ENCODE data around the gene SPTSSA.
"Not testable (repeated sequence)": the region's sequence is repeated elsewhere in the genome, so short reads cannot be mapped to it uniquely, and the experiment has no call there.

The SPTSSA gene

GRCh38 chr14:34462132-34462893 lies at the start of gene SPTSSA:
Gene SPTSSA, minus strand, starts transcription at chr14:34462240. Its CDS starts 33 bp downstream, at chr14:34462207.
- peak; percentile 88 for DNase-seq

- no peak for DNase-seq
These were observed 45.8 kb upstream of the SPTSSA start for GRCh38 chr14:34507884-34508283.

GRCh38 chr14:34507459-34507858 lies 45.4 kb upstream of the SPTSSA start:
- no peak for DNase-seq

GRCh38 chr14:34505124-34505491 lies 43.1 kb upstream of the SPTSSA start:
- not testable (repeated sequence) for DNase-seq

- DNase-seq: not testable (repeated sequence)
These were observed 42.0 kb upstream of the SPTSSA start for GRCh38 chr14:34504027-34504426.

GRCh38 chr14:34502545-34503225 lies 40.6 kb upstream of the SPTSSA start:
- DNase-seq: no peak

- no peak for DNase-seq
These were observed 40.0 kb upstream of the SPTSSA start for GRCh38 chr14:34502001-34502400.

GRCh38 chr14:34501004-34501580 lies 39.1 kb upstream of the SPTSSA start:
- DNase-seq: no peak

- DNase-seq: no peak
These were observed 36.8 kb upstream of the SPTSSA start for GRCh38 chr14:34498684-34499412.

GRCh38 chr14:34496679-34497513 lies 34.9 kb upstream of the SPTSSA start:
- no peak for DNase-seq

- DNase-seq: no peak
These were observed 34.1 kb upstream of the SPTSSA start for GRCh38 chr14:34496007-34496678.

- no peak for DNase-seq
These were observed 27.3 kb upstream of the SPTSSA start for GRCh38 chr14:34489324-34489723.

GRCh38 chr14:34488528-34488927 lies 26.5 kb upstream of the SPTSSA start:
- DNase-seq: no peak

GRCh38 chr14:34484726-34485125 lies 22.7 kb upstream of the SPTSSA start:
- DNase-seq: no peak

- DNase-seq: no peak
These were observed 20.4 kb upstream of the SPTSSA start for GRCh38 chr14:34482463-34482862.

- DNase-seq: no peak
These were observed 17.7 kb upstream of the SPTSSA start for GRCh38 chr14:34479694-34480093.

- no peak for DNase-seq
These were observed 16.2 kb upstream of the SPTSSA start for GRCh38 chr14:34478261-34478660.

GRCh38 chr14:34476036-34476435 lies 14.0 kb upstream of the SPTSSA start:
- DNase-seq: not testable (repeated sequence)

GRCh38 chr14:34475163-34475562 lies 13.1 kb upstream of the SPTSSA start:
- no peak for DNase-seq

GRCh38 chr14:34474187-34474679 lies 12.2 kb upstream of the SPTSSA start:
- no peak for DNase-seq

- DNase-seq: no peak
These were observed 10.8 kb upstream of the SPTSSA start for GRCh38 chr14:34472706-34473279.

Measured in CD4-positive, alpha-beta T cell treated with Interleukin-1 beta for 1 hour (primary cell).